ENCODE measurements around the gene VPS26A. TPM values are rescaled to one million over a fixed set of nuclear protein-coding genes. Genes with fewer than 3 reads are reported as not detected.

VPS26A gene
- polyA plus RNA-seq, 6 donors from 2014 or later: 23.1 to 32.8 (median 31.5) TPM

GRCh38 chr10:69092959-69093850 is 30.8 kb upstream of the VPS26A start:
- peak; percentile 82 for DNase-seq
- Mint-ChIP-seq H3K4me1 (peaks cover 25 to 47% (median 37%) of the 10 kb centered on the region in 3 donors), H3K27me3 (no peaks in the 10 kb centered on the region), H3K27ac (peak overlapping the region in 5 of 6 donors; percentile 4 to 94 (median 84)), H3K4me3 (peak overlapping the region in 2 of 8 donors; percentile 3 to 67), H3K36me3 (peaks cover 0 to 5% of the 10 kb centered on the region in 2 donors), H3K9me3 (no peaks in the 10 kb centered on the region)
- peak; percentile 75 to 77 for ATAC-seq (ENCODE audit: low read depth in 2 of 2)

GRCh38 chr10:69093933-69094332 is 30.0 kb upstream of the VPS26A start:
- ATAC-seq (ENCODE audit: low read depth in 2 of 2) (no peak), DNase-seq (no peak)
- Mint-ChIP-seq H3K27me3 (no peaks in the 10 kb centered on the region), H3K9me3 (no peaks in the 10 kb centered on the region), H3K4me3 (no peak overlapping the region), H3K36me3 (peaks cover 0 to 6% of the 10 kb centered on the region in 2 donors), H3K4me1 (peaks cover 21 to 39% (median 30%) of the 10 kb centered on the region in 3 donors), H3K27ac (no peak overlapping the region)

DNA sequence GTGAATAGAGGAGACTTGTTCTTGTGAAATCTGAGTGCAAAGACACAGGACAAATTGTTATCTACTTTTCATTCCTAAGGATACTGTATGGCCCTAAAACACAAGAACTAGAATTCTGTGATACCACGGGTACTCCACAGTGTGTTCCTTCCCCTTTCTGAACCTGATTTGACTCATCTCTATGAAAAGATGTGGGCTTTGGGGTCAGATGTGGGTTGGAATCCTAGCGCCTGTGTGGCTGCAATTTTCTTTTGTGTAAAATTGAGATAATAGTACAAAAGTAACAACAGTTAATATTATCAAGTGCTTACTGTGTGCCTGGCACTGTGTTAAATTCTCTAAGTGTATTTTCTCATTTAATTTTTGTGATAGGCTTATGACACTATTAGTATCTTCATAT is 27.9 kb upstream of the VPS26A start:
- no peak overlapping the region for H3K27ac Mint-ChIP-seq
- H3K27me3 Mint-ChIP-seq: no peaks in the 10 kb centered on the region
- ATAC-seq (ENCODE audit: low read depth in 2 of 2): no peak
- H3K36me3 Mint-ChIP-seq: peaks cover 0 to 6% of the 10 kb centered on the region in 2 donors
- H3K4me3 Mint-ChIP-seq: no peak overlapping the region
- no peak for DNase-seq
- no peaks in the 10 kb centered on the region for H3K9me3 Mint-ChIP-seq
- peaks cover 6 to 18% (median 12%) of the 10 kb centered on the region in 3 donors for H3K4me1 Mint-ChIP-seq

DNA sequence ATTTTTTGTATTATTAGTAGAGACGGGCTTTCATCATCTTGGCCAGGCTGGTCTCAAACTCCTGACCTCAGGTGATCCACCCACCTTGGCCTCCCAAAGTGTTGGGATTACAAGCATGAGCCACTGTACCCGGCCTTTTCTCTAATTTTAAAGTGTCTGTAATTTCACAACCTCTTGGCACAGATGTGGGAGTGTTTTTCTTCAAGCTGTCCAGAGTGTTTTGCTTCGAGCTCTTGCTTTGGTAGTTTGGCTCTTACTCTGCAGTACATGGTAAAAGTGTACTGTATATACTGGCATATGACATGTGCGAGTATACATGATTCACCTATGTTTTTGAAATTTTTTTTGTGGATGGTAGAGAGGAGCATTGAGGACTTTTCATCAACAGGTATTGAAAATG is 26.2 kb upstream of the VPS26A start:
- H3K4me1 Mint-ChIP-seq: peaks cover 7 to 11% (median 10%) of the 10 kb centered on the region in 3 donors
- peak overlapping the region in 2 of 6 donors; percentile 22 to 79 for H3K27ac Mint-ChIP-seq
- no peaks in the 10 kb centered on the region for H3K9me3 Mint-ChIP-seq
- no peak for DNase-seq
- ATAC-seq (ENCODE audit: low read depth in 2 of 2): no peak
- peaks cover 6 to 8% of the 10 kb centered on the region in 2 donors for H3K36me3 Mint-ChIP-seq
- no peaks in the 10 kb centered on the region for H3K27me3 Mint-ChIP-seq
- no peak overlapping the region for H3K4me3 Mint-ChIP-seq

DNA sequence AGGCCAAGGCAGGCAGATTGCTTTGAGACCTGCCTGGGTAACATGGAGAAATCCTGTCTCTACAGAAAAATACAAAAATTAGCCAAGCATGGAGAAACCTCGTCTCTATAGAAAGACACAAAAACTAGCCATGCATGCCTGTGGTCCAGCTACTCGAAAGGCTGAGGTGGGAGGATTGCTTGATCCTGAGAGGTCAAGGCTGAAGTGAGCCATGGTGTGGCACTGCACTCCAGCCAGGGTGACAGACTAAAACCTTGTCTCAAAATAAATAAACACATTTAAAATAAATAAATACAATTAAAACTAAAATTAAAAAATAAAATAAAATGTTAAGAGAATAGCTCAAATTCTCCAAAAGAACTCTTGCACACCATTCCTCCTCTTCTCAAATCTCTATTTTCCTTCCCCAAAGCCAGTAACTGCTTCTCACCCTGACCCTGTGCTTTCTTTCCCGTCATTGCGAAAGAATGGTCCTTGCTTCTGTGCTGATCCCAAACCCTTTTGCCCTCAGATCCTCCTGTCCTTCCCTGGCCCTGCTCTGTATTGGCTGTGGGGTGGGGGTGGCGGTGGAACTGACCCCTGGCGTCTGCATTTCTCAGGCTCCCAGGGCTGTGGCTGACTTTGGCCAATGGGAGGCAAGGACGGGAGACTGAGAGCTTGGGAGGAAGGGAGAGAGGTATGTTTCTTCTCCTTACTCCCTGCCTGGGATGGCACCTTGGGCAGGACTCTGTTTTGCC is 23.7 kb upstream of the VPS26A start:
- H3K36me3 Mint-ChIP-seq: peaks cover 14 to 25% of the 10 kb centered on the region in 2 donors

DNA sequence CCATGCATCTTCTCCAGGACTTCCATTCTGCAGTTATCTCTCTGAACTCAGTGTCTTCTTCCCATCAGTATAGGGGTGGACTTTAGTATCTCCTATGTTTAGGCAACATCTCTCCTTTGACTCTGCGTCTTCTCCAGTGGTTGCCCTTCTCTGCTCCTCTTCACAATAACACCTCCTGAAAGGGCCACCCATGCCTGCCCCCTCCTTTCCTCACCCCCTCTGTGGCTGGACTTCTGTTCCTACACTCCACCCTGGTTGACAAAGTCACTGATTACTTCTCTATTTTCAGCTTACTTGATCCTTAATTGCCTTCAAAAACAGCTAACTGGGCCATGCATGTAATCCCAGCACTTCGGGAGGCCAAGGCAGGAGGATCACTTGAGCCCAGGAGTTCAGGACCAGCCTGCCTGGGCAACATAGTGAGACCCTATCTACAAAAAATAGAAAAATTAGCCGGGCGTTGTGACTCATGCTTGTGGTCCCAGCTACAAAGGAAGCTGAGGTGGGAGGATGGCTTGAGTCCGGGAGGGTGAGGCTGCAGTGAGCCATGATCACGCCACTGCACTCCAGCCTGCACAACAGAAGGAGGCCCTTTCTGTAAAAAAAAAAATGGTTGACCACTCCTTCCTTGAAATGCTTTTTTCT is 22.4 kb upstream of the VPS26A start:
- H3K4me1 Mint-ChIP-seq: peaks cover 3 to 4% (median 3%) of the 10 kb centered on the region in 3 donors
- DNase-seq: no peak
- peak overlapping the region in 1 of 6 donors; percentile 50 for H3K27ac Mint-ChIP-seq
- peaks cover 16 to 26% of the 10 kb centered on the region in 2 donors for H3K36me3 Mint-ChIP-seq
- H3K27me3 Mint-ChIP-seq: no peaks in the 10 kb centered on the region
- H3K9me3 Mint-ChIP-seq: no peaks in the 10 kb centered on the region
- no peak overlapping the region for H3K4me3 Mint-ChIP-seq
- no peak for ATAC-seq (ENCODE audit: low read depth in 2 of 2)

More for the DNA sequence above, 23.7 kb upstream of the VPS26A start:
- ATAC-seq (ENCODE audit: low read depth in 2 of 2): no peak
- Mint-ChIP-seq H3K9me3 (no peaks in the 10 kb centered on the region), H3K27me3 (no peaks in the 10 kb centered on the region), H3K4me3 (no peak overlapping the region), H3K27ac (peak overlapping the region in 1 of 6 donors; percentile 80), H3K4me1 (peaks cover 3 to 4% (median 3%) of the 10 kb centered on the region in 3 donors)
- DNase-seq: no peak

GRCh38 chr10:69102440-69102839 is 21.5 kb upstream of the VPS26A start:
- ATAC-seq (ENCODE audit: low read depth in 2 of 2) (no peak), DNase-seq (no peak)
- peaks cover 3 to 4% (median 3%) of the 10 kb centered on the region in 3 donors for H3K4me1 Mint-ChIP-seq
- H3K4me3 Mint-ChIP-seq: no peak overlapping the region
- no peaks in the 10 kb centered on the region for H3K27me3 Mint-ChIP-seq
- peaks cover 16 to 26% of the 10 kb centered on the region in 2 donors for H3K36me3 Mint-ChIP-seq
- no peaks in the 10 kb centered on the region for H3K9me3 Mint-ChIP-seq
- peak overlapping the region in 1 of 6 donors; percentile 83 for H3K27ac Mint-ChIP-seq

- Mint-ChIP-seq H3K27me3 (no peaks in the 10 kb centered on the region), H3K36me3 (peaks cover 10 to 26% of the 10 kb centered on the region in 2 donors), H3K4me1 (peaks cover 3 to 4% (median 3%) of the 10 kb centered on the region in 3 donors), H3K4me3 (no peak overlapping the region), H3K9me3 (no peaks in the 10 kb centered on the region), H3K27ac (no peak overlapping the region)
- DNase-seq (no peak), ATAC-seq (ENCODE audit: low read depth in 2 of 2) (no peak)
These were observed 20.2 kb upstream of the VPS26A start for GRCh38 chr10:69103784-69104183.

- H3K27ac Mint-ChIP-seq: no peak overlapping the region
- ATAC-seq (ENCODE audit: low read depth in 2 of 2): no peak
These were observed 18.8 kb upstream of the VPS26A start for GRCh38 chr10:69104994-69105790.

DNA sequence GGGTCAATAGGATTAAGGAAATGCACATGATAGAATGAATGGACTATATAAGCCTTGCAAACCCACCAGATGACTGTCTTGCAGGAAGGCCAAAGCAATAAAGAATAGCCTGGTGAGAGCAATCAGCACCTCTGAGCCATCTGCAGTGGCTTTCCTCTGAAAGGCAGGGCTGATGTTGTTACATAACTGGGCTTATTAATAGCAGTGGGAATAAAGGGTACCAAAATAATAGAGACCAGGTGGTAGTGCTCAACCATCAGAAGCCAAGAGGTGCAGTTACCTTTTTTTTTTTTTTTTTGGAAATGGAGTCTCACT is 16.8 kb upstream of the VPS26A start:
- Mint-ChIP-seq H3K4me3 (no peak overlapping the region), H3K4me1 (peaks cover 0 to 1% (median 0%) of the 10 kb centered on the region in 3 donors), H3K27me3 (peaks cover 0 to 4% (median 4%) of the 10 kb centered on the region in 3 donors), H3K9me3 (no peaks in the 10 kb centered on the region), H3K36me3 (peaks cover 10 to 23% of the 10 kb centered on the region in 2 donors), H3K27ac (peak overlapping the region in 1 of 6 donors; percentile 45)
- DNase-seq: no peak
- ATAC-seq (ENCODE audit: low read depth in 2 of 2): no peak

More at GRCh38 chr10:69104994-69105790, 18.8 kb upstream of the VPS26A start:
- Mint-ChIP-seq H3K4me3 (no peak overlapping the region), H3K27me3 (no peaks in the 10 kb centered on the region), H3K4me1 (peaks cover 3 to 4% (median 3%) of the 10 kb centered on the region in 3 donors), H3K9me3 (no peaks in the 10 kb centered on the region), H3K36me3 (peaks cover 10 to 26% of the 10 kb centered on the region in 2 donors)
- no peak for DNase-seq

- H3K4me1 Mint-ChIP-seq: no peaks in the 10 kb centered on the region
- H3K36me3 Mint-ChIP-seq: peaks cover 10 to 18% of the 10 kb centered on the region in 2 donors
- ATAC-seq (ENCODE audit: low read depth in 2 of 2) (no peak), DNase-seq (no peak)
- no peaks in the 10 kb centered on the region for H3K9me3 Mint-ChIP-seq
- peaks cover 0 to 4% (median 4%) of the 10 kb centered on the region in 3 donors for H3K27me3 Mint-ChIP-seq
- no peak overlapping the region for H3K4me3 Mint-ChIP-seq
- no peak overlapping the region for H3K27ac Mint-ChIP-seq
These were observed 16.3 kb upstream of the VPS26A start for GRCh38 chr10:69107699-69108098.

DNA sequence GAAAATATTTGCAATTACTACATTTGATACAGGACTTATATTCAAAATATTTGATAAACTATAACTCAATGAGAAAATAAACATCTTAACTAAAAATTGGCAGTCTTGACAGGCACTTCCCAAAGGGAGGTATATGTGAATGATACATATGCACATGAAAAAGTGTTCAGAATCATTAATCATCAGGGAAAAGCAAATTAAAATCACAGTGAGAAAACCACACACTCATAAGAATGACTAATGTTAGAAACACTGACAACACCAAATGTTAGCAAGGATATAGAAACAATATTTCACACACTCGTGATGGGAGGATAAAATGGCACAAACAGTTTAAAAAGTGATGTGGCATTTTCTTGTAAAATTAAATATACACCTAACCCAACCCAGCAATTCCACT is 4.1 kb upstream of the VPS26A start:
- H3K36me3 Mint-ChIP-seq: no peaks in the 10 kb centered on the region
- no peak overlapping the region for H3K27ac Mint-ChIP-seq
- H3K4me3 Mint-ChIP-seq: peak overlapping the region in 1 of 8 donors; percentile 68
- peaks cover 3 to 11% (median 8%) of the 10 kb centered on the region in 3 donors for H3K4me1 Mint-ChIP-seq
- H3K9me3 Mint-ChIP-seq: no peaks in the 10 kb centered on the region
- no peak for ATAC-seq (ENCODE audit: low read depth in 2 of 2)
- no peak for DNase-seq
- no peaks in the 10 kb centered on the region for H3K27me3 Mint-ChIP-seq

All from naive B cell (primary cell).